Stimulated activated CD8-positive, alpha-beta memory T cell treated with anti-CD3 and anti-CD28 coated beads, Interleukin-4, amount 100 ng/mL, for 24 hours (primary cell): ENCODE results near the gene CARD11.
"Not testable (repeated sequence)": the region's sequence is repeated elsewhere in the genome, so short reads cannot be mapped to it uniquely, and the experiment has no call there.

Experiments
- DNase-seq: peaks from one replicate; pipeline ENCODE4 v3.0.0-alpha.2; 2020; ENCODE audit warnings: low read depth

CARD11 gene

GRCh38 chr7:2924866-2925840 lies 118.5 kb downstream of the CARD11 start:
- no peak for DNase-seq

- DNase-seq: no peak
Measured at GRCh38 chr7:2923886-2924574, 119.6 kb downstream of the CARD11 start.

GRCh38 chr7:2923291-2923781 lies 120.3 kb downstream of the CARD11 start:
- no peak for DNase-seq

- no peak for DNase-seq
Measured at GRCh38 chr7:2922866-2923265, 120.8 kb downstream of the CARD11 start.

- no peak for DNase-seq
Measured at GRCh38 chr7:2922348-2922691, 121.3 kb downstream of the CARD11 start.

GRCh38 chr7:2921653-2922347 lies 121.9 kb downstream of the CARD11 start:
- no peak for DNase-seq

- no peak for DNase-seq
Measured at GRCh38 chr7:2920956-2921652, 122.6 kb downstream of the CARD11 start.

GRCh38 chr7:2920480-2920879 lies 123.2 kb downstream of the CARD11 start:
- DNase-seq: not testable (repeated sequence)

- DNase-seq: no peak
Measured at GRCh38 chr7:2920041-2920440, 123.6 kb downstream of the CARD11 start.

GRCh38 chr7:2919256-2919655 lies 124.4 kb downstream of the CARD11 start:
- DNase-seq: no peak

- DNase-seq: no peak
Measured at GRCh38 chr7:2918406-2918805, 125.3 kb downstream of the CARD11 start.

GRCh38 chr7:2915023-2915422 lies 128.6 kb downstream of the CARD11 start:
- DNase-seq: no peak

- DNase-seq: no peak
Measured at GRCh38 chr7:2913760-2914387, 129.8 kb downstream of the CARD11 start.

GRCh38 chr7:2912684-2913439 lies 130.8 kb downstream of the CARD11 start:
- no peak for DNase-seq

GRCh38 chr7:2911466-2911865 lies 132.2 kb downstream of the CARD11 start:
- DNase-seq: no peak

GRCh38 chr7:2909471-2910039 lies 134.1 kb downstream of the CARD11 start:
- DNase-seq: no peak

- DNase-seq: no peak
Measured at GRCh38 chr7:2909043-2909442, 134.6 kb downstream of the CARD11 start.

GRCh38 chr7:2908103-2908683 lies 135.5 kb downstream of the CARD11 start:
- DNase-seq: no peak

GRCh38 chr7:2906197-2906931 lies 137.3 kb downstream of the CARD11 start:
- DNase-seq: no peak
